ENCODE data around the gene BSN.

Gene BSN

GRCh38 chr3:49617390-49618013, 63.2 kb downstream of the BSN start:
- H3K27me3 ChIP-seq (replicated peaks in 2 of 5; ENCODE audit: control insufficient read depth in 4 of 5, insufficient read depth in 5 of 5, low read length in 4 of 5): peaks cover 0 to 3% (median 0%) of the 10 kb centered on the region in 5 experiments
- 100% methylated on average over 3 of the region's 7 CpGs for WGBS (ENCODE audit: insufficient coverage)

DNA sequence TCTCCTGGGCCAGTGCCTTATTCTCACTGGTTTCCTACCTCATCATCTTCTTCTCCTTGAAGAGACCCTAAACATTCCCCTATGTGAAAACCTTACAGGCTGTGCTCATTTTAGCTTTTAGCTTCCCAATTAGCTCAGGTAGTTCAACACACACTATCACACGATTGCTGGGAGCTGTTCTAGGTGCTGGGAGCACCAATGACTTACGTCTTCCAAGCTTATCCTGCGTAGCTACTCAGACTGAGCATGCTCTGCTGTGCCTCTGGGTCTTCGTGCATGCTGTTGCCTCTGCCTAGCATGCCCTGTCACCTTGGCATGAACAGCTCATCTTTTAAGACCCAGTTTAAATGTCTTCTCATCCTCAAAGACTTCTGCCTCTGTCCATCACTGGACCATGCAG, 64.1 kb downstream of the BSN start:
- no peak overlapping the region for H3K27ac ChIP-seq (ENCODE audit: insufficient read depth in 1 of 2, low read depth in 1 of 2, low read length in 2 of 2, poor library complexity in 1 of 2, severe bottlenecking in 2 of 2)
- WGBS (ENCODE audit: insufficient coverage): 86% methylated on average over 4 of the region's 4 CpGs
- H3K9me3 ChIP-seq (ENCODE audit: control extremely low read depth in 1 of 5, control insufficient read depth in 4 of 5, insufficient read depth in 2 of 5, low read depth in 1 of 5, low read length in 4 of 5): no peaks in the 10 kb centered on the region
- POLR2A ChIA-PET: no interaction called here
- peaks cover 0 to 5% (median 0%) of the 10 kb centered on the region in 5 experiments for H3K27me3 ChIP-seq (replicated peaks in 2 of 5; ENCODE audit: control insufficient read depth in 4 of 5, insufficient read depth in 5 of 5, low read length in 4 of 5)
- CTCF ChIA-PET: interaction anchor here (1.6 kb wide), 1 partner anchor 10 kb away, joined by 4 read pairs; no protein-coding TSS in a partner anchor
- H3K4me3 ChIP-seq (ENCODE audit: control insufficient read depth in 1 of 7, extremely low read depth in 1 of 7, insufficient read depth in 4 of 7, low read depth in 2 of 7, low read length in 6 of 7): no peak overlapping the region
- no peak for DNase-seq
- H3K4me1 ChIP-seq (ENCODE audit: control extremely low read depth in 1 of 4, control insufficient read depth in 4 of 4, insufficient read depth in 4 of 4, low read length in 3 of 4): no peaks in the 10 kb centered on the region
- no peaks in the 10 kb centered on the region for H3K36me3 ChIP-seq (ENCODE audit: control insufficient read depth in 4 of 4, insufficient read depth in 4 of 4, low read length in 3 of 4)

More at GRCh38 chr3:49617390-49618013, 63.2 kb downstream of the BSN start:
- H3K4me3 ChIP-seq (ENCODE audit: control insufficient read depth in 1 of 7, extremely low read depth in 1 of 7, insufficient read depth in 4 of 7, low read depth in 2 of 7, low read length in 6 of 7): no peak overlapping the region
- ChIA-PET POLR2A (no interaction called here), CTCF (no interaction called here)
- H3K27ac ChIP-seq (ENCODE audit: insufficient read depth in 1 of 2, low read depth in 1 of 2, low read length in 2 of 2, poor library complexity in 1 of 2, severe bottlenecking in 2 of 2): no peak overlapping the region
- H3K36me3 ChIP-seq (ENCODE audit: control insufficient read depth in 4 of 4, insufficient read depth in 4 of 4, low read length in 3 of 4): no peaks in the 10 kb centered on the region
- H3K4me1 ChIP-seq (ENCODE audit: control extremely low read depth in 1 of 4, control insufficient read depth in 4 of 4, insufficient read depth in 4 of 4, low read length in 3 of 4): no peaks in the 10 kb centered on the region
- H3K9me3 ChIP-seq (ENCODE audit: control extremely low read depth in 1 of 5, control insufficient read depth in 4 of 5, insufficient read depth in 2 of 5, low read depth in 1 of 5, low read length in 4 of 5): peaks cover 0 to 3% (median under 1%) of the 10 kb centered on the region in 5 experiments
- no peak for DNase-seq

- ChIA-PET POLR2A (no interaction called here), CTCF (interaction anchor here (1.5 to 1.6 kb wide), 2 partner anchors 9 to 53 kb away, joined by 4 read pairs; no protein-coding TSS in a partner anchor)
- Histone ChIP-seq H3K4me1 (ENCODE audit: control extremely low read depth in 1 of 4, control insufficient read depth in 4 of 4, insufficient read depth in 4 of 4, low read length in 3 of 4) (no peaks in the 10 kb centered on the region), H3K36me3 (ENCODE audit: control insufficient read depth in 4 of 4, insufficient read depth in 4 of 4, low read length in 3 of 4) (no peaks in the 10 kb centered on the region), H3K27ac (ENCODE audit: insufficient read depth in 1 of 2, low read depth in 1 of 2, low read length in 2 of 2, poor library complexity in 1 of 2, severe bottlenecking in 2 of 2) (no peak overlapping the region), H3K9me3 (ENCODE audit: control extremely low read depth in 1 of 5, control insufficient read depth in 4 of 5, insufficient read depth in 2 of 5, low read depth in 1 of 5, low read length in 4 of 5) (no peaks in the 10 kb centered on the region), H3K4me3 (ENCODE audit: control insufficient read depth in 1 of 7, extremely low read depth in 1 of 7, insufficient read depth in 4 of 7, low read depth in 2 of 7, low read length in 6 of 7) (no peak overlapping the region), H3K27me3 (replicated peaks in 2 of 5; ENCODE audit: control insufficient read depth in 4 of 5, insufficient read depth in 5 of 5, low read length in 4 of 5) (peaks cover 0 to 5% (median 0%) of the 10 kb centered on the region in 5 experiments)
- no peak for DNase-seq
- 98% methylated on average over 5 of the region's 5 CpGs for WGBS (ENCODE audit: insufficient coverage)
These were observed 65.4 kb downstream of the BSN start for GRCh38 chr3:49619649-49620048.

DNA sequence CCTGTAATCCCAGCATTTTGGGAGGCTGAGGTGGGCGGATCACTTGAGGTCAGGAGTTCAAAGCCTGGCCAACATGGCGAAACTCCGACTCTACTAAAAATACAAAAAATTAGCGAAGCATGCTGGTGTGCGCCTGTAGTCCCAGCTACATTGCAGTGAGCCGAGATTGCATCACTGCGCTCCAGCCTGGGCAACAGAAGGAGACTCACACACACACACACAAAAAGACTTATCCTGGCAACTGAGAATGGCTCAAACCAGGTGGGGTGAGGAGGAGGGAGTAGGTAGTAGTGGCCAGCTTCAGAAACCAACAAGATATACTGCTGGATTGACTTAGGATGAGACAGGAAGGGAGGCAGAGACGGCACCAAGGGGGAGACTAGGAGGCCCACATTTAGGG, 66.5 kb downstream of the BSN start:
- H3K27ac ChIP-seq (ENCODE audit: insufficient read depth in 1 of 2, low read depth in 1 of 2, low read length in 2 of 2, poor library complexity in 1 of 2, severe bottlenecking in 2 of 2): no peak overlapping the region
- H3K4me1 ChIP-seq (ENCODE audit: control extremely low read depth in 1 of 4, control insufficient read depth in 4 of 4, insufficient read depth in 4 of 4, low read length in 3 of 4): no peaks in the 10 kb centered on the region
- WGBS (ENCODE audit: insufficient coverage): 96% methylated on average over 5 of the region's 8 CpGs
- H3K27me3 ChIP-seq (replicated peaks in 2 of 5; ENCODE audit: control insufficient read depth in 4 of 5, insufficient read depth in 5 of 5, low read length in 4 of 5): peaks cover 0 to 5% (median 0%) of the 10 kb centered on the region in 5 experiments
- H3K4me3 ChIP-seq (ENCODE audit: control insufficient read depth in 1 of 7, extremely low read depth in 1 of 7, insufficient read depth in 4 of 7, low read depth in 2 of 7, low read length in 6 of 7): no peak overlapping the region
- POLR2A ChIA-PET: no interaction called here
- H3K36me3 ChIP-seq (ENCODE audit: control insufficient read depth in 4 of 4, insufficient read depth in 4 of 4, low read length in 3 of 4): no peaks in the 10 kb centered on the region
- CTCF ChIA-PET: no interaction called here
- H3K9me3 ChIP-seq (ENCODE audit: control extremely low read depth in 1 of 5, control insufficient read depth in 4 of 5, insufficient read depth in 2 of 5, low read depth in 1 of 5, low read length in 4 of 5): no peaks in the 10 kb centered on the region
- no peak for DNase-seq

- Histone ChIP-seq H3K4me1 (ENCODE audit: control extremely low read depth in 1 of 4, control insufficient read depth in 4 of 4, insufficient read depth in 4 of 4, low read length in 3 of 4) (peaks cover 0 to 7% (median 1%) of the 10 kb centered on the region in 4 experiments), H3K27ac (ENCODE audit: insufficient read depth in 1 of 2, low read depth in 1 of 2, low read length in 2 of 2, poor library complexity in 1 of 2, severe bottlenecking in 2 of 2) (no peak overlapping the region), H3K27me3 (replicated peaks in 2 of 5; ENCODE audit: control insufficient read depth in 4 of 5, insufficient read depth in 5 of 5, low read length in 4 of 5) (peaks cover 0 to 5% (median 0%) of the 10 kb centered on the region in 5 experiments), H3K9me3 (ENCODE audit: control extremely low read depth in 1 of 5, control insufficient read depth in 4 of 5, insufficient read depth in 2 of 5, low read depth in 1 of 5, low read length in 4 of 5) (no peaks in the 10 kb centered on the region), H3K36me3 (ENCODE audit: control insufficient read depth in 4 of 4, insufficient read depth in 4 of 4, low read length in 3 of 4) (no peaks in the 10 kb centered on the region), H3K4me3 (ENCODE audit: control insufficient read depth in 1 of 7, extremely low read depth in 1 of 7, insufficient read depth in 4 of 7, low read depth in 2 of 7, low read length in 6 of 7) (no peak overlapping the region)
- ChIA-PET POLR2A (no interaction called here), CTCF (no interaction called here)
- WGBS (ENCODE audit: insufficient coverage): 100% methylated on average over 1 of the region's 1 CpG
- DNase-seq: no peak
These were observed 68.8 kb downstream of the BSN start for GRCh38 chr3:49623071-49623470.

DNA sequence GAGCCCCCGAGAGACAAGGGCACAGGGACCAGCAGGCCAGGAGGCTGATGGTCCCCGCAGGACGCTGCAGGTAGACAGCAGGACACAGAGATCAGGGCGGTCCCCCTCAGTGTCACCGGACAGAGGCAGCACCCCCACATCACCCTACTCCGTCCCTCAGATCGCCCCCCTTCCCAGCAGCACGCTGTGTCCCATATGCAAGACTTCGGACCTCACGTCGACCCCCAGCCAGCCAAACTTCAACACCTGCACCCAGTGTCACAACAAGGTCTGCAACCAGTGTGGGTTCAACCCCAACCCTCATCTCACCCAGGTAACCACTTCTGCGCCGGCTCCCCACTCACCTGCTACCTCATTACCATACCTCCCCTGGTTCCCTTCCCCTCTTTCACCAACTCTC, 70.8 kb downstream of the BSN start:
- POLR2A ChIA-PET: no interaction called here
- Histone ChIP-seq H3K36me3 (ENCODE audit: control insufficient read depth in 4 of 4, insufficient read depth in 4 of 4, low read length in 3 of 4) (no peaks in the 10 kb centered on the region), H3K27me3 (replicated peaks in 2 of 5; ENCODE audit: control insufficient read depth in 4 of 5, insufficient read depth in 5 of 5, low read length in 4 of 5) (peaks cover 0 to 5% (median 0%) of the 10 kb centered on the region in 5 experiments), H3K27ac (ENCODE audit: insufficient read depth in 1 of 2, low read depth in 1 of 2, low read length in 2 of 2, poor library complexity in 1 of 2, severe bottlenecking in 2 of 2) (no peak overlapping the region), H3K4me3 (ENCODE audit: control insufficient read depth in 1 of 7, extremely low read depth in 1 of 7, insufficient read depth in 4 of 7, low read depth in 2 of 7, low read length in 6 of 7) (no peak overlapping the region), H3K9me3 (ENCODE audit: control extremely low read depth in 1 of 5, control insufficient read depth in 4 of 5, insufficient read depth in 2 of 5, low read depth in 1 of 5, low read length in 4 of 5) (no peaks in the 10 kb centered on the region), H3K4me1 (ENCODE audit: control extremely low read depth in 1 of 4, control insufficient read depth in 4 of 4, insufficient read depth in 4 of 4, low read length in 3 of 4) (peaks cover 0 to 7% (median 1%) of the 10 kb centered on the region in 4 experiments)
- DNase-seq: no peak
- CTCF ChIA-PET: no interaction called here
- WGBS (ENCODE audit: insufficient coverage): 97% methylated on average over 13 of the region's 13 CpGs

DNA sequence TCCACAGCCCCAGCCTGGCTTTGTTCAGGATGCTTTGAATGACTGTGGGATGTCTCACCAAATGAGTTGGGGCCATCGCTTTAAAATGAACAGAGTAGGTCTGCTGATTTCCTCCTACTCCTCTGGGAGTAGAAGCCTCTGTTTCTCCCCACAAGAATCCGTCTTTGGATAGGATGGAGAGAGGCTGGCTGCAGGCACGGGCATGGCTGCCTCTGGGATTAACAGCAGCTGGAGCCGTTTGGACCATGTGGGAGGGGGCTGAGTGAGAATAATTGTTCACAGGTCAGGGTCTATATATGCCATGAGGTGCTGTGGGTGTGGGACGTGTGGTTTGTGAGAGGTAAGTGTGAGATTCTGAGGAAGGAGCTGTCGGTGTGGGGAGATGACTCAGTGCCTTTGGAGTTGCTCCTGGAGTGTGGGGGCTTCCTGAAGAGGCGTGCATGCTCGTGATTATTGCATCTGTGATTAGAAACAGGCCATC, 71.9 kb downstream of the BSN start:
- H3K27ac ChIP-seq (ENCODE audit: insufficient read depth in 1 of 2, low read depth in 1 of 2, low read length in 2 of 2, poor library complexity in 1 of 2, severe bottlenecking in 2 of 2): no peak overlapping the region
- ChIA-PET POLR2A (interaction anchor here (0.6 kb wide), 2 partner anchors 23 to 59 kb away, joined by 3 to 6 read pairs; no protein-coding TSS in a partner anchor), CTCF (interaction anchor here (0.9 kb wide), 1 partner anchor 29 kb away, joined by 3 read pairs; no protein-coding TSS in a partner anchor)
- H3K4me1 ChIP-seq (ENCODE audit: control extremely low read depth in 1 of 4, control insufficient read depth in 4 of 4, insufficient read depth in 4 of 4, low read length in 3 of 4): peaks cover 0 to 7% (median 1%) of the 10 kb centered on the region in 4 experiments
- no peak overlapping the region for H3K4me3 ChIP-seq (ENCODE audit: control insufficient read depth in 1 of 7, extremely low read depth in 1 of 7, insufficient read depth in 4 of 7, low read depth in 2 of 7, low read length in 6 of 7)
- H3K36me3 ChIP-seq (ENCODE audit: control insufficient read depth in 4 of 4, insufficient read depth in 4 of 4, low read length in 3 of 4): no peaks in the 10 kb centered on the region
- H3K9me3 ChIP-seq (ENCODE audit: control extremely low read depth in 1 of 5, control insufficient read depth in 4 of 5, insufficient read depth in 2 of 5, low read depth in 1 of 5, low read length in 4 of 5): no peaks in the 10 kb centered on the region
- peaks cover 0 to 5% (median 0%) of the 10 kb centered on the region in 5 experiments for H3K27me3 ChIP-seq (replicated peaks in 2 of 5; ENCODE audit: control insufficient read depth in 4 of 5, insufficient read depth in 5 of 5, low read length in 4 of 5)
- 23% methylated on average over 6 of the region's 8 CpGs for WGBS (ENCODE audit: insufficient coverage)
- DNase-seq: peak in 2 of 3 donors; percentile 54 to 69

All from common myeloid progenitor, CD34-positive (primary cell).